ENCODE measurements around the gene CUL7.

Gene CUL7

GRCh38 chr6:43052225-43052841 is 1.3 kb downstream of the CUL7 start:
- peaks cover 3% of the 10 kb centered on the region; the same call in 1 of the 2 replicates for H3K36me3 ChIP-seq (ENCODE audit: insufficient read depth, low read length)
- H4K20me1 ChIP-seq (ENCODE audit: insufficient read depth, low read length, poor library complexity, severe bottlenecking) = no peaks in the 10 kb centered on the region
- H3K4me1 ChIP-seq (ENCODE audit: insufficient read depth, low read length, poor library complexity, severe bottlenecking) = peaks cover 39% of the 10 kb centered on the region
- no peaks in the 10 kb centered on the region for H3K9me3 ChIP-seq (ENCODE audit: insufficient read depth, low read depth, low read length)
- H3K79me2 ChIP-seq (ENCODE audit: insufficient read depth, low read length) = peaks cover 32% of the 10 kb centered on the region
- H3K27me3 ChIP-seq (ENCODE audit: insufficient read depth, low read length, poor library complexity, severe bottlenecking) = no peaks in the 10 kb centered on the region
- no peaks in the 10 kb centered on the region for H3F3A ChIP-seq (ENCODE audit: low read depth)
- peak overlapping the region; percentile 90 for H3K4me3 ChIP-seq (ENCODE audit: low read length, poor library complexity, severe bottlenecking)
- peak overlapping the region; percentile 96 for H3K4me2 ChIP-seq (ENCODE audit: low read depth, low read length, poor library complexity, severe bottlenecking)
- peak overlapping the region; percentile 96 for H3K9ac ChIP-seq (ENCODE audit: low read depth, low read length, poor library complexity, severe bottlenecking)
- TF ChIP-seq EZH2phosphoT487 (IDR thresholded peaks at IDR 0.05; ENCODE audit: borderline replicate concordance) (no peak), CTCF (conservative IDR thresholded peaks at IDR 0.05; ENCODE audit: low read length) (no peak)
- H2AFZ ChIP-seq (ENCODE audit: low read length) = no peak overlapping the region
- H3K9me2 ChIP-seq (replicated peaks; ENCODE audit: low read depth, low read length) = no peaks in the 10 kb centered on the region

- Histone ChIP-seq H3F3A (ENCODE audit: low read depth) (no peaks in the 10 kb centered on the region), H3K4me2 (ENCODE audit: low read depth, low read length, poor library complexity, severe bottlenecking) (peak overlapping the region; percentile 96), H4K20me1 (ENCODE audit: insufficient read depth, low read length, poor library complexity, severe bottlenecking) (no peaks in the 10 kb centered on the region), H3K9me2 (replicated peaks; ENCODE audit: low read depth, low read length) (no peaks in the 10 kb centered on the region), H3K27me3 (ENCODE audit: insufficient read depth, low read length, poor library complexity, severe bottlenecking) (no peaks in the 10 kb centered on the region), H2AFZ (ENCODE audit: low read length) (no peak overlapping the region), H3K4me3 (ENCODE audit: low read length, poor library complexity, severe bottlenecking) (peak overlapping the region; percentile 90), H3K9ac (ENCODE audit: low read depth, low read length, poor library complexity, severe bottlenecking) (peak overlapping the region; percentile 96), H3K4me1 (ENCODE audit: insufficient read depth, low read length, poor library complexity, severe bottlenecking) (peaks cover 39% of the 10 kb centered on the region), H3K79me2 (ENCODE audit: insufficient read depth, low read length) (peaks cover 30% of the 10 kb centered on the region), H3K36me3 (ENCODE audit: insufficient read depth, low read length) (peaks cover 3% of the 10 kb centered on the region; the same call in 1 of the 2 replicates), H3K9me3 (ENCODE audit: insufficient read depth, low read depth, low read length) (no peaks in the 10 kb centered on the region)
- TF ChIP-seq CTCF (conservative IDR thresholded peaks at IDR 0.05; ENCODE audit: low read length) (no peak), EZH2phosphoT487 (IDR thresholded peaks at IDR 0.05; ENCODE audit: borderline replicate concordance) (no peak)
Observed at GRCh38 chr6:43050981-43051380, 2.7 kb downstream of the CUL7 start.

GRCh38 chr6:43047998-43048397 is 5.7 kb downstream of the CUL7 start:
- Histone ChIP-seq H3K4me2 (ENCODE audit: low read depth, low read length, poor library complexity, severe bottlenecking) (no peak overlapping the region), H3K9me2 (replicated peaks; ENCODE audit: low read depth, low read length) (no peaks in the 10 kb centered on the region), H3K79me2 (ENCODE audit: insufficient read depth, low read length) (peaks cover 21% of the 10 kb centered on the region), H3K4me3 (ENCODE audit: low read length, poor library complexity, severe bottlenecking) (no peak overlapping the region), H3F3A (ENCODE audit: low read depth) (no peaks in the 10 kb centered on the region), H3K9ac (ENCODE audit: low read depth, low read length, poor library complexity, severe bottlenecking) (no peak overlapping the region), H4K20me1 (ENCODE audit: insufficient read depth, low read length, poor library complexity, severe bottlenecking) (no peaks in the 10 kb centered on the region), H2AFZ (ENCODE audit: low read length) (no peak overlapping the region), H3K9me3 (ENCODE audit: insufficient read depth, low read depth, low read length) (no peaks in the 10 kb centered on the region), H3K27me3 (ENCODE audit: insufficient read depth, low read length, poor library complexity, severe bottlenecking) (no peaks in the 10 kb centered on the region), H3K36me3 (ENCODE audit: insufficient read depth, low read length) (peaks cover 3% of the 10 kb centered on the region; the same call in 1 of the 2 replicates), H3K4me1 (ENCODE audit: insufficient read depth, low read length, poor library complexity, severe bottlenecking) (peaks cover 30% of the 10 kb centered on the region)
- TF ChIP-seq EZH2phosphoT487 (IDR thresholded peaks at IDR 0.05; ENCODE audit: borderline replicate concordance) (no peak), CTCF (conservative IDR thresholded peaks at IDR 0.05; ENCODE audit: low read length) (no peak)
